ENCODE data around the gene UBE2QL1. TPM values are rescaled to one million over a fixed set of nuclear protein-coding genes. Genes with fewer than 3 reads are reported as not detected.

Gene UBE2QL1
- total RNA-seq, 1 experiment from 2014 or later, result 2.6 TPM

DNA sequence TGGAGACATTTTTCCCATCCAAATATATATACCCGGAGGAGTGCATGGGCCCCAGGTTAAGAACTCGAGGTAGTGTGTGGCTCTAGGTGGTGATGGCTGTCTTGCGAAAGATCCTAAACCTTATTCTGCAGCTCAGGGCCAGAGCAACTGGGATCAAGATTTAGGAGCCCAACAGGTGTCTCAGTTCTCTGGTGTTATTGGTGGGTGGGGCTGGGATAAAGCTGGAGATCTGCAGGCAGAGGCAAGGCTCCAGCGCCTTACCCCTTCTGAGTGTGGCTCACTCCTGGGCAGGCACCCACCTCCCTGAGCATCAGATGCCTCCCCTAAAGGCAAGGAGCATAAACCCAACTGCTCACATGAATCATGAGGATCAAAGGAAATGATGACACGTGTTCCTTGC, 11.2 kb downstream of the UBE2QL1 start:
- H3K4me1 ChIP-seq (ENCODE audit: insufficient read depth, low read length, poor library complexity, severe bottlenecking), result peaks cover 13% of the 10 kb centered on the region
- CTCF ChIA-PET, result no interaction called here

DNA sequence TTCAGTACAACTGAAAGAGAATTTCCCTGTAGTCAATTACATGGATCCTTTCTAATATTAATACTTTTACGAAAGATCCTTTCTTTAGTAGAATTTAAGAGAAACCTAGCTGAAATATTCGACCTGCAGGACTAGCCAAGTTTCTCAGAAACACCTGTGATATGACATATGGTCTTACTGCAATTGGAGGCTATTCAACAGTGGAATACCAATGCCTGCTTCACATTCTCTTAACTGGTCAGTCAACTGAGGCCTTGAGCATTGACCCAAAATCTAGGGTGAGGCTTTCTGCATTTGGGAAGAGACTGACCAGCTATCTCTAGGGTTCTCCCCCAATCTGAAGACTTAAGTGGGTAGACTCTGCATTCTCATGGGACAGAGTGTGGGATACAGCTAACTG, 12.3 kb downstream of the UBE2QL1 start:
- TF ChIP-seq EZH2 (IDR thresholded peaks at IDR 0.05; ENCODE audit: borderline replicate concordance, low read depth, low read length, poor library complexity, severe bottlenecking), result no peak
- TF ChIP-seq, protein P1, sequence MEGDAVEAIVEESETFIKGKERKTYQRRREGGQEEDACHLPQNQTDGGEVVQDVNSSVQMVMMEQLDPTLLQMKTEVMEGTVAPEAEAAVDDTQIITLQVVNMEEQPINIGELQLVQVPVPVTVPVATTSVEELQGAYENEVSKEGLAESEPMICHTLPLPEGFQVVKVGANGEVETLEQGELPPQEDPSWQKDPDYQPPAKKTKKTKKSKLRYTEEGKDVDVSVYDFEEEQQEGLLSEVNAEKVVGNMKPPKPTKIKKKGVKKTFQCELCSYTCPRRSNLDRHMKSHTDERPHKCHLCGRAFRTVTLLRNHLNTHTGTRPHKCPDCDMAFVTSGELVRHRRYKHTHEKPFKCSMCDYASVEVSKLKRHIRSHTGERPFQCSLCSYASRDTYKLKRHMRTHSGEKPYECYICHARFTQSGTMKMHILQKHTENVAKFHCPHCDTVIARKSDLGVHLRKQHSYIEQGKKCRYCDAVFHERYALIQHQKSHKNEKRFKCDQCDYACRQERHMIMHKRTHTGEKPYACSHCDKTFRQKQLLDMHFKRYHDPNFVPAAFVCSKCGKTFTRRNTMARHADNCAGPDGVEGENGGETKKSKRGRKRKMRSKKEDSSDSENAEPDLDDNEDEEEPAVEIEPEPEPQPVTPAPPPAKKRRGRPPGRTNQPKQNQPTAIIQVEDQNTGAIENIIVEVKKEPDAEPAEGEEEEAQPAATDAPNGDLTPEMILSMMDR (conservative IDR thresholded peaks at IDR 0.05; ENCODE audit: low read depth, low read length), result no peak
- ChIA-PET POLR2A (ENCODE audit: low non-redundant PET) (no interaction called here), CTCF (no interaction called here)
- Histone ChIP-seq H3K4me3 (ENCODE audit: low read depth, low read length, poor library complexity, severe bottlenecking) (no peak overlapping the region), H3K4me1 (ENCODE audit: insufficient read depth, low read length, poor library complexity, severe bottlenecking) (peaks cover 13% of the 10 kb centered on the region), H3K36me3 (ENCODE audit: insufficient read depth, low read length, poor library complexity, severe bottlenecking) (no peaks in the 10 kb centered on the region), H3K27ac (ENCODE audit: low read depth, low read length, poor library complexity, severe bottlenecking) (no peak overlapping the region), H3K9me3 (ENCODE audit: low read depth, low read length, poor library complexity, severe bottlenecking) (no peaks in the 10 kb centered on the region), H3K27me3 (replicated peaks; ENCODE audit: insufficient read depth, low read depth, low read length, poor library complexity) (no peaks in the 10 kb centered on the region)
- intact Hi-C loops (cut with micrococcal nuclease; ENCODE audit: unreplicated experiment), result no loop called here
- DNase-seq (ENCODE audit: low spot score), result no peak
- no TSS peak for BruUV-seq (replicated peaks)

More for the DNA sequence above, 11.2 kb downstream of the UBE2QL1 start:
- intact Hi-C loops (cut with micrococcal nuclease; ENCODE audit: unreplicated experiment), result no loop called here
- H3K27ac ChIP-seq (ENCODE audit: low read depth, low read length, poor library complexity, severe bottlenecking), result no peak overlapping the region
- POLR2A ChIA-PET (ENCODE audit: low non-redundant PET), result no interaction called here
- DNase-seq (ENCODE audit: low spot score), result no peak
- H3K4me3 ChIP-seq (ENCODE audit: low read depth, low read length, poor library complexity, severe bottlenecking), result no peak overlapping the region
- BruUV-seq (replicated peaks), result no TSS peak
- TF ChIP-seq, protein P1 (conservative IDR thresholded peaks at IDR 0.05; ENCODE audit: low read depth, low read length), result no peak
- TF ChIP-seq EZH2 (IDR thresholded peaks at IDR 0.05; ENCODE audit: borderline replicate concordance, low read depth, low read length, poor library complexity, severe bottlenecking), result no peak
- no peaks in the 10 kb centered on the region for H3K27me3 ChIP-seq (replicated peaks; ENCODE audit: insufficient read depth, low read depth, low read length, poor library complexity)
- H3K36me3 ChIP-seq (ENCODE audit: insufficient read depth, low read length, poor library complexity, severe bottlenecking), result no peaks in the 10 kb centered on the region
- no peaks in the 10 kb centered on the region for H3K9me3 ChIP-seq (ENCODE audit: low read depth, low read length, poor library complexity, severe bottlenecking)

DNA sequence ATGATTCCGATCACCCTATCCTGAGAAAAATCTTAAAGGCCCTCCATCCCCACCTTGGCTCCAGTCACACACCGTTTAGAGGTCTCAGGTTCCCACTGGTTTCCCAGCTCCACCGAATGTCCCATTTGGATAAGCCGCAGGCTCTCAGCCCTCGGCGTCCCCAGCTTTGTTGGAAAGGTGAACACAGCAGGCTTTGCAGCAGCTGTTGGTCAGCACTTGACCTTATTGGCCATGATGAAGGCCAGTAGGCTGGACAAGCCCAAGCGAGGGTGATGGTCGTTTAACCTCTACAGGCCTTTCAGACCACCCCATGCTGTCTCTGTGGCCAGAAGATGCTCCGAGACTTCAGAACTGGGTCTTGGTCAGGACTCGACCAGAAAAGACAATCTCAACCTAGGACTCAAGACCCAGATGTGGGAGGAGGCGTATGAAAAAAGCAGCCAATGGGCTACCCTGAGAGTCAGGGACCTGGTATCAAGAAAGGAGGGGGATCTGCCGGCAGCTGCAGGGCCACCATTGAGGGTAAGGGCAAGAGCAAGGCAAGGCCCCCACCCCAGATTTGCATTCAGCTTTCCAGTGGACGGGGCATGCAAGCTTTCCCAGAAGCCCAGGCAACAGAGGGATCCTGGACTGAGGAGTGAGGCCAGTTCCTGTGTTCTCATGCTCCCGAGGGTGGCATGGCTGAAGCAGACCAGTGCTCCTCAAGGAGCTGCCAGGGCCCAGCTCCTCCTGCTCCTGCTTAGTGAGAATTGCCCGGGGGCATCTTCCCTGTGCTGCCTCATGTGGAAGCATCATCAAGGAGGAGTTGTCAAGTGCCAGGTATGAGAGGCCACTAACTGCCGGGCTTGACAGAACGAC, 13.4 kb downstream of the UBE2QL1 start:
- ChIA-PET CTCF (no interaction called here), POLR2A (ENCODE audit: low non-redundant PET) (no interaction called here)
- Histone ChIP-seq H3K36me3 (ENCODE audit: insufficient read depth, low read length, poor library complexity, severe bottlenecking) (no peaks in the 10 kb centered on the region), H3K4me1 (ENCODE audit: insufficient read depth, low read length, poor library complexity, severe bottlenecking) (peaks cover 13% of the 10 kb centered on the region), H3K27me3 (replicated peaks; ENCODE audit: insufficient read depth, low read depth, low read length, poor library complexity) (no peaks in the 10 kb centered on the region), H3K4me3 (ENCODE audit: low read depth, low read length, poor library complexity, severe bottlenecking) (no peak overlapping the region), H3K27ac (ENCODE audit: low read depth, low read length, poor library complexity, severe bottlenecking) (no peak overlapping the region), H3K9me3 (ENCODE audit: low read depth, low read length, poor library complexity, severe bottlenecking) (no peaks in the 10 kb centered on the region)
- TF ChIP-seq, protein P1 (conservative IDR thresholded peaks at IDR 0.05; ENCODE audit: low read depth, low read length), result no peak
- no TSS peak for BruUV-seq (replicated peaks)
- intact Hi-C loops (cut with micrococcal nuclease; ENCODE audit: unreplicated experiment), result no loop called here
- DNase-seq (ENCODE audit: low spot score), result no peak
